ENCODE data around the gene MATN3.

MATN3 gene

GRCh38 chr2:20035955-20036666, 23.6 kb upstream of the MATN3 start:
- DNase-seq = peak in 1 of 3 donors; percentile 40

GRCh38 chr2:20034821-20035220, 22.4 kb upstream of the MATN3 start:
- no peak for DNase-seq

GRCh38 chr2:20034218-20034617, 21.8 kb upstream of the MATN3 start:
- no peak for DNase-seq

GRCh38 chr2:20033322-20033721, 20.9 kb upstream of the MATN3 start:
- DNase-seq = no peak

- no peak for DNase-seq
Measured at GRCh38 chr2:20030224-20030623, 17.8 kb upstream of the MATN3 start.

GRCh38 chr2:20027705-20028434, 15.4 kb upstream of the MATN3 start:
- no peak for DNase-seq

- no peak for DNase-seq
Measured at GRCh38 chr2:20027260-20027677, 14.8 kb upstream of the MATN3 start.

- DNase-seq = no peak
Measured at GRCh38 chr2:20025065-20025786, 12.8 kb upstream of the MATN3 start.

GRCh38 chr2:20023688-20024087, 11.2 kb upstream of the MATN3 start:
- DNase-seq = peak; percentile 42 to 76 (median 67)

GRCh38 chr2:20021405-20022009, 9.0 kb upstream of the MATN3 start:
- DNase-seq = peak in 2 of 3 donors; percentile 24 to 52

GRCh38 chr2:20019747-20020146, 7.3 kb upstream of the MATN3 start:
- DNase-seq = no peak

GRCh38 chr2:20018601-20019152, 6.2 kb upstream of the MATN3 start:
- DNase-seq = no peak

GRCh38 chr2:20016346-20016745, 3.9 kb upstream of the MATN3 start:
- DNase-seq = no peak

- peak; percentile 56 to 71 (median 58) for DNase-seq
Measured at GRCh38 chr2:20015482-20016083, 3.1 kb upstream of the MATN3 start.

- no peak for DNase-seq
Measured at GRCh38 chr2:20013126-20013849, 820 bp upstream of the MATN3 start.

GRCh38 chr2:20012032-20012281, 511 bp downstream of the MATN3 start:
- no peak for DNase-seq

- DNase-seq = no peak
Measured at GRCh38 chr2:20011276-20012031, 1.0 kb downstream of the MATN3 start.

- no peak for DNase-seq
Measured at GRCh38 chr2:20008703-20009102, 3.8 kb downstream of the MATN3 start.

- DNase-seq = no peak
Measured at GRCh38 chr2:20005891-20006470, 6.5 kb downstream of the MATN3 start.

- DNase-seq = no peak
Measured at GRCh38 chr2:20005067-20005627, 7.3 kb downstream of the MATN3 start.
